Ecto neural progenitor cell (in vitro differentiated cells): ENCODE measurements around the gene BAZ1A.
"Not testable (repeated sequence)": the region's sequence is repeated elsewhere in the genome, so short reads cannot be mapped to it uniquely, and the experiment has no call there.

Experiments used
- DNase-seq: peaks from one replicate; pipeline ENCODE4 v3.0.0-alpha.2; 2018; ENCODE audit warnings: low spot score

BAZ1A gene

DNA sequence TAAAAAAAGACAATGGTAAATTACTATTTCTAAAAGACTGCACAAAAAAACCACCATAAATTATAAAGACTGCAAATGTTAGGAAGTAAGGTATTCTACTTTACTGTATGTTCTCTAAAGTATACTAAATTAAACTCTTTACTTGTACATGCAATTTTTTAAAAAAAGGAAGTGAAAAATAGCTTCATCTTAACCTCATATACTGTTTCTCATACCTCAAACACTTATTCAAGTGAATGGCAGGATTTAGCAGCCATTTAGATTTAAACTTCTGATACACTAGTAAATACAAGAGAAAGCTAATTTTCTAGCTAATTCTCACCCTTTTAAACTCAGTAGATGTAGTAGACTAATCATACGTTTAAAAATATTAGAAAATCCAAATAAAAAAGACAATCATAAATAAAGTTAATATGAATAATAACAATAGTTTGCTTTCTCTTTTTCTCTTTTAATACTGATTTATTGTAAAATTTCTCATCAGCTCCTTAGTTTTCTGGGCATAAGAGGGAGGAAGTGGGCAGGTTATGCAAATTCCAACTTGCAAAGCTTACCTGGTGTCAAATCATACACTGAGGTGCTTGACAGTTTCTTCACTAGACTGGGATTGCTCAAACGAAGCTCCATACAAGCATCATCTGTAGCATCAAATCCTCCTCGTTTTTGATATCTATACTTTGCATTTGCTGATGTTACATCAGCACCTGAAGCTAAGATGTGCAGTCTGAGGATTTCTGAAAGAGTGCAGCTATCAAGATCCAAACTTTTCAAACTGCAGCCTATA is 89.7 kb downstream of the BAZ1A start:
- no peak for DNase-seq

GRCh38 chr14:34782031-34782430 is 93.1 kb downstream of the BAZ1A start:
- no peak for DNase-seq

- DNase-seq, result no peak
Observed at GRCh38 chr14:34781242-34781641, 93.9 kb downstream of the BAZ1A start.

GRCh38 chr14:34780646-34781045 is 94.5 kb downstream of the BAZ1A start:
- DNase-seq, result no peak

GRCh38 chr14:34778744-34779143 is 96.4 kb downstream of the BAZ1A start:
- DNase-seq, result no peak

DNA sequence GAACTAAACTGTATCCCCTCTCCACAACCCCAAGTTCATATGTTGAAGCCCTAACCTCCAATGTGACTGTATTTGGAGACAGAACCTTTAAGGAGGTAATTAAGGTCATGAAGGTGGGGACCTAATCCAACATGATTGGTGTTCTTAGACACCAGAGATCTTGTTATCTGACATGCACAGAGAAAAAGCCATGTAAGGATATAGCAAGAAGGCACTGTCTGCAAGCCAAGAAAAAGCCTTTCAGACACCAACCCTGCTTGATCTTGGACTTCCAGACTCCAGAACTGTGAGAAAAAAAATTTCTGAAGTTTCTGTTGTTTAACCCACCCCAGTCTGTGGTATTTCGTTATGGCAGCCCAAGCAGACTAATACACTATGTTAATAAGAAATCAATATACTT is 98.5 kb downstream of the BAZ1A start:
- DNase-seq, result no peak

DNA sequence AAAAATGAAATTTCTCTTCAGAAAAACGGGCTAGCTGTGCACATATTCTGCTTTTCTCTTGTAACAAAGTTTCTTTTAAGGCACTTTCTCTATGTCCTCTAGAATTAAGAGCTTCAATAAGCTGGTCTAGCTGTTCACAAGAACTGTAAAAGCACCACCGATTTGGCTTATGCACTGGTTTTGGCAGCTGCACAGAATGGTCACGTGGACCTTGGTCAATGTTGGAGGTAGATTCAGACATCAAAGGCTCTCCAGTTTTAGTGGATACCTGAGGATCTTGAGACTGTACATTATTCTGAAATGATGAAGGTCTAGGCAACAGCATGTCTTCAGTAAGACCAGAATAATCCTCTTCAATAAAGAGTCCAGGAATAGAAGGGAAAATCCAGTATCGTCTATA is 99.2 kb downstream of the BAZ1A start:
- no peak for DNase-seq

- DNase-seq, result no peak
Observed at GRCh38 chr14:34775342-34775741, 99.8 kb downstream of the BAZ1A start.

GRCh38 chr14:34770901-34771300 is 104.3 kb downstream of the BAZ1A start:
- DNase-seq, result no peak

GRCh38 chr14:34766606-34767005 is 108.6 kb downstream of the BAZ1A start:
- no peak for DNase-seq

DNA sequence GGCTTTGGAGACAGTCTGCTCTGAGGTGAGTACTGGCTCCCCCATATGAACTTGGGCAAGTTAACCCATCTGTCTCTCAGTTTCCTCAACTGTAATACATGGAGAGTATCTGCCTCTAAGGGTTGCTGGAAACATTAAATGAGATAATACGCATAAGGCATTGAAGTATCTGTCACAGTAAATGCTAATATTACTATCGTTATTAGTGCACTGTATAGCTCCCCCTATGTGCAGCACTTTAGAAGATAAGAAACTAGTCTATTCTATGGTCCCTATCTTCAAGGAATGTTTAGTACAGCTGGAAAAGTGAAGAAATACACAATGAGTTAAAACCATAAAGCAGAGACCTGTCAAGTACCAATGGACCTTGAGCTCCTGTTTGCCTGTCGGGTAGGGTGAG is 109.1 kb downstream of the BAZ1A start:
- no peak for DNase-seq

DNA sequence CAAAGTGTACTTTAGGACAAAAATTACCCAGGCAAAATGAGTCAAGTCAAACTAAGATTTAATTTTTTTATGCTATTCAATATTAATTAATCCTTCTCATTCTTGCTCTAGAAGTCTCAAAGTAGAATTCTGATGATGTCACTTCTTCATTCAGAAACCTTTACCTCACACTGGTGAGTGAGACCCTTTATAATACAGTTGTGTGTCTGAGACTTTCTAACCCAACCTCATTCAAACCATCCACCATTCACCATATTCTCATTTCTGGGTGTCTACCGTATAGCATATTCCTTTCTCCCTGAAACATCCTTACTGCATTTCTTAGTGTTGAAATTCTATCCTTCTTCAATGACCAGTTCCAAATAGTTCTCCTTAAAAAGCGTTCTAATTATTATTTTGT is 119.9 kb downstream of the BAZ1A start:
- DNase-seq, result no peak

GRCh38 chr14:34754687-34755086 is 120.5 kb downstream of the BAZ1A start:
- DNase-seq, result no peak

GRCh38 chr14:34750670-34751069 is 124.5 kb downstream of the BAZ1A start:
- no peak for DNase-seq

DNA sequence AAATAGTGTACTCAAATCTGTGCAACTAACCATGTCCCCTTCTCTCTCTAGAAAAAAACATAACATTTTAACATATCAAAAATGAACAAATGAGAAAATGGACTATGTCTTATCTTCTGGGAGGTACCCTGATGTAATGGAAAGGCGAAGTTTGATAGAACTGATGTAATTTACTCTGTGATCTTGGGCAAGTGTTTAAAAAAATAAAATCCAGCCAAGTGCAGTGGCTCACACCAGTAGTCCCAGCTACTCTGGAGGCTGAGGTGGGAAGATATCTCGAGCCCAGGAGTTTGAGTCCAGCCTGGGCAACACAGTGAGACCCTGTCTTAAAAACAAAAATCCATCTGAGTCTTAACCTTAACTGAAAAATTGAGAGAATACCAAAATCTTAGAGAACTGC is 124.9 kb downstream of the BAZ1A start:
- DNase-seq, result no peak

DNA sequence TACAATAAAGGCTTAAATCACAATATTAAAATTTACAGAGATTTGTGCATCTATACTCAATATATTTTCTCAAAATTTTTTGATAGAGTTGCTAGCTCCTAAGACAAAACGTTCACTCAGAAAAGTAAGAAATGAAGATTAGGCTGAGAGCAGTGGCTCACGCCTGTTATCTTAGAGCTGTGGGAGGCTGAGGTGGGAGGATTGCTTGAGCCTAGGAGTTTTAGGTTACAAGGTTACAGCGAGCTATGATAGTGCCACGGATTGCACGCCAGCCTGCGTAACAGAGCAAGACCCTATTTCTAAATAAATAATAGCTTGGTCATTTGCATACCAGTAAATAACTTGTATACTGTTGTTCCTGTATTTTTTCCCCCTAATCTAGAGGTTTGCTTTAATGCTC is 125.8 kb downstream of the BAZ1A start:
- no peak for DNase-seq

DNA sequence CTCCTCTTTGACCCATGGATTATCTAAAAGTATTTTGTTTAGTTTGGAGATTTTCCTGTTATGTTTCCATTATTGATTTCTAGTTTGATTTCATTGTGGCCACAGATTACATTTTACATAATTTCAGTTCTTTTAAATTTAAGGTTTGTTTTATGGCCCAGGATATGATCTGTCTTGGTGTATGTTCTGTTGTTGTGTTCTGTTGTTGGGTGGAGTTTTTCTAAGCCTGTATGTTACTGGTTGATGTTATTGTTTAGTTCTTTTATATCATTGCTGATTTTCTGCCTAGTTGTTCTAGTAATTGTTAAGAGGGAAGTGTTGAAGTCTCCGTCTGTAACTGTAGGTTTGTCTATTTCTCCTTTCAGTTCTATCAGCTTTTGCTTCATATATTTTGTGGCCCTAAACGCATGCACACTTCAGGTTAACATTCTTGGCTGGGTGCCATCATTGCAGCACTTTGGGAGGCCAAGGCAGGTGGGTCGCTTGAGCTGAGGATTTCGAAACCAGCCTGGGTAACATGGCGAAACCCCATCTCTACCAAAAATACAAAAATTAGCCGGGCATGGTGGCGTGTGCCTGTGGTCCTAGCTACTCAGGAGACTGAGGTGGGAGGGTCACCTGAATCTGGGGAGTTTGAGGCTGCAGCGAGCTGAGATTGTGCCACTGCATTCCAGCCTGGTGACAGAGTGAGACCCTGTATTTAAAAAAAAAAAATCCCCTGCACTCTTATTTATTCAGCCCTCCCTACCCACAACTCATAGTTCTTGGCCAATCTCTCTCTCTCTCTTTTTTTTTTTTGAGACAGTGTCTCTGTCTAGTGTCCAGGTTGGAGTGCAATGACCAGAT is 132.7 kb downstream of the BAZ1A start:
- no peak for DNase-seq

DNA sequence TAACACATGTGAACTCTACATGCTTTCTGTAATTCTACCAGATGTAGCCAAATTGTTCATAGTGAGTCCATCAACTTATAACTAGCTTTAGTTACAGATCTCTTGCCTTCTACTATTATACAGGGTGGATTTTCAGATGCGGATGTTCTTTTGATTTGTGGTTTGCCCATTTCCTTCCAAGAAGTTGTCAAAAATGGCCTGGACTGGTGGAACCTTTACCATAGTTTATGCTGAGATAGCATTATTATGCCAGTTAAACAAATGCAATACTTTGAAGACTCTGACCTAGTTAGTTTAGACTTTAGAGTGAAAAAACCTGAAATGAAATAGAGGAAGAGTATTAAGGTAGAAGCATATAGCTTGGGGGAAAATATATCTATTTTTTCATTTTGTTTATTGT is 133.3 kb downstream of the BAZ1A start:
- DNase-seq, result no peak

DNA sequence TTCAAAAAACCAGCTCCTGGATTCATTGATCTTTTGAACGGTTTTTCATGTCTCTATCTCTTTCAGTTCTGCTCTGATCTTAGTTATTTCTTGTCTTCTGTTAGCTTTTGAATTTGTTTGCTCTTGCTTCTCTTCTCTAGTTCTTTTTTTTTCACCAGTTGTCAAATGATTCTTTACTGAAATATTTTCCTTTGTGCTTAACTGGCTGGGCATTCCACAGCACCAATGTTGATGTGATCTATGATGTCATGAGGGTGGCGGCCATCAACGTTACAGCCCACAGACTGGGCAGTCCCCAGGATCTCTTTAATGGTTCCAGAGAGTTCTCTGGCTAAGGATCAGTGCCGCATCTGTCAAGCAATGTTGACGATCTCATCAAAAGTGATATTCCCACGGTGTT is 135.0 kb downstream of the BAZ1A start:
- not testable (repeated sequence) for DNase-seq

GRCh38 chr14:34737079-34737478 is 138.1 kb downstream of the BAZ1A start:
- not testable (repeated sequence) for DNase-seq

DNA sequence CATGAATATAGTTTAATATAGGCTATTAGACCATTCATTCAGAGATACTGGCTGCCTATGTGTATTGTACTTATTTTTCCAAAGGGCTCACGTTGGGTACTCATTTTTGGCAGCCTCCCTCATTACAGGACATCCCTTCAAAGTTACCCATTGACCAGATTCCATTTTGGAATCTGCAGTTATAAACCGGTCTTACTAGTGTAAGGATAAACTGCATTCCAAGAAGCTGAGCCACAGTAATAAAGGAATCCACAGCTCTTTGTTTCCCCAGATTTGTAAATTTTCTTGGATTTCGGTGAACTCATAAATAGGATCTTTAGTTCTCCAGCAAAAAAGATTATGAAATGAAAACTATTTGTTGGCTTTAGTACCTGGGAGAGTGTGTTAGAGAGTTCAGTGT is 141.9 kb downstream of the BAZ1A start:
- no peak for DNase-seq

DNA sequence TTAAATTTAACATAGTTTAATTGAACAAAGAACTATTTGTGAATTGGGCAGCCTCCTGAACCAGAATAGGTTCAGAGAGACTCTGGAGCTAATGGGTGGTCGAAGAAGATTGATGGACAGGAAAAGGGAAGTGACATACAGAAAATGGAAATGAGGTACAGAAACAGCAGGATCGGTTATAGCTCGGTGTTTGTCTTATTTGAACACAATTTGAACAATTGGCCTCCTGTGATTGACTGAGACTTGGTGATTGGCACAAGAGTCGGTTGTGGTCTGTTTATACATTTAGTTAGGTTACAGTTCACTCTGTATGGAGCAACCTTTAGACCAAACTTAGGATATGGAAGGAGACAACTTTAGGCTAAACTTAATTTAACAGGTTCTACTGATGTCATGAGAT is 142.4 kb downstream of the BAZ1A start:
- no peak for DNase-seq

DNA sequence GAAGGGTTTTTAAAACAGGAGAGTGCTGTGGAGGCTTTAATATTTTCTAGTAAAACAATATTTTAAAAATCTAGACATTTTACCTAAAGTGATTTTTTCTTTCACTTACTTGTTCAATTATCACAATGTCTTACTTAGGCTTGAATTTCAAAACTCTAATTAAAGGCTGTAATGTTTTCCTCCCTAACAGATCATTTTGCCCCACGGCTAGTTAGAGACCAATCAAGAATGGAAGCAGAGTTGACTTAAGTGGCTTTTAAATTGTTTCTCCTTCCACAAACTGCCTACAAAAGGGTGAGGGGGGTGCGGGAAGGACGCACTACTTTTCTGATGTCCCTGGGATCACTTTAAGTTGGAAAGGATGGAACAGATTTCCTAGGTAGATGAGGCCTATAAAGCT is 151.3 kb downstream of the BAZ1A start:
- DNase-seq, result no peak
